ENCODE data around the gene MAGED2.
"Not testable (repeated sequence)": the region's sequence is repeated elsewhere in the genome, so short reads cannot be mapped to it uniquely, and the experiment has no call there.

The MAGED2 gene

GRCh38 chrX:54807524-54808108 is at the start of gene MAGED2:
Gene MAGED2, plus strand, starts transcription at chrX:54807745. Its CDS starts 1,587 bp downstream, at chrX:54809332.
- intact Hi-C loops (cut with micrococcal nuclease), result loop anchor here (1.0 to 10.0 kb wide), 5 partner anchors 168 to 763 kb away; partner anchors contain the start of genes GNL3L, PHF8 and TSR2
- Mint-ChIP-seq H3K36me3 (ENCODE audit: low read depth) (peaks cover 52% of the 10 kb centered on the region), H3K27me3 (peaks cover 15% of the 10 kb centered on the region), H3K4me1 (ENCODE audit: low read depth) (peaks cover 38% of the 10 kb centered on the region), H3K4me3 (peak within 1 kb of the TSS; percentile 83), H3K9me3 (no peaks in the 10 kb centered on the region), H3K27ac (peak within 1 kb of the TSS; percentile 87)

- intact Hi-C loops (cut with micrococcal nuclease), result no loop called here
- Mint-ChIP-seq H3K4me3 (no peak overlapping the region), H3K9me3 (peaks cover 10% of the 10 kb centered on the region)
Observed at GRCh38 chrX:54758114-54759055, 49.2 kb upstream of the MAGED2 start.

GRCh38 chrX:54774391-54775094 is 33.0 kb upstream of the MAGED2 start:
- intact Hi-C loops (cut with micrococcal nuclease); H3K36me3 Mint-ChIP-seq (ENCODE audit: low read depth); H3K27ac Mint-ChIP-seq; H3K9me3 Mint-ChIP-seq; H3K4me3 Mint-ChIP-seq; H3K4me1 Mint-ChIP-seq (ENCODE audit: low read depth); H3K27me3 Mint-ChIP-seq: not testable (repeated sequence)

More at GRCh38 chrX:54758114-54759055, 49.2 kb upstream of the MAGED2 start:
- no peaks in the 10 kb centered on the region for H3K36me3 Mint-ChIP-seq (ENCODE audit: low read depth)
- H3K4me1 Mint-ChIP-seq (ENCODE audit: low read depth), result no peaks in the 10 kb centered on the region
- no peaks in the 10 kb centered on the region for H3K27me3 Mint-ChIP-seq
- no peak overlapping the region for H3K27ac Mint-ChIP-seq

- Mint-ChIP-seq H3K9me3 (no peaks in the 10 kb centered on the region), H3K27me3 (no peaks in the 10 kb centered on the region), H3K4me1 (ENCODE audit: low read depth) (no peaks in the 10 kb centered on the region), H3K36me3 (ENCODE audit: low read depth) (no peaks in the 10 kb centered on the region), H3K4me3 (no peak overlapping the region), H3K27ac (no peak overlapping the region)
- intact Hi-C loops (cut with micrococcal nuclease), result no loop called here
Observed at GRCh38 chrX:54776061-54776460, 31.5 kb upstream of the MAGED2 start.

- Mint-ChIP-seq H3K4me3 (no peak overlapping the region), H3K36me3 (ENCODE audit: low read depth) (no peaks in the 10 kb centered on the region), H3K27ac (no peak overlapping the region), H3K27me3 (no peaks in the 10 kb centered on the region), H3K9me3 (no peaks in the 10 kb centered on the region), H3K4me1 (ENCODE audit: low read depth) (no peaks in the 10 kb centered on the region)
- intact Hi-C loops (cut with micrococcal nuclease), result no loop called here
Observed at GRCh38 chrX:54776987-54777672, 30.4 kb upstream of the MAGED2 start.

- intact Hi-C loops (cut with micrococcal nuclease), result no loop called here
- Mint-ChIP-seq H3K36me3 (ENCODE audit: low read depth) (no peaks in the 10 kb centered on the region), H3K27me3 (peaks cover 5% of the 10 kb centered on the region)
Observed at GRCh38 chrX:54785901-54786300, 21.6 kb upstream of the MAGED2 start.

GRCh38 chrX:54786967-54787366 is 20.6 kb upstream of the MAGED2 start:
- H3K9me3 Mint-ChIP-seq, result no peaks in the 10 kb centered on the region
- intact Hi-C loops (cut with micrococcal nuclease), result no loop called here
- no peaks in the 10 kb centered on the region for H3K36me3 Mint-ChIP-seq (ENCODE audit: low read depth)
- peaks cover 8% of the 10 kb centered on the region for H3K4me1 Mint-ChIP-seq (ENCODE audit: low read depth)
- no peak overlapping the region for H3K4me3 Mint-ChIP-seq
- no peak overlapping the region for H3K27ac Mint-ChIP-seq
- peaks cover 5% of the 10 kb centered on the region for H3K27me3 Mint-ChIP-seq

More at GRCh38 chrX:54785901-54786300, 21.6 kb upstream of the MAGED2 start:
- Mint-ChIP-seq H3K9me3 (no peaks in the 10 kb centered on the region), H3K4me1 (ENCODE audit: low read depth) (peaks cover 8% of the 10 kb centered on the region), H3K4me3 (no peak overlapping the region), H3K27ac (no peak overlapping the region)

GRCh38 chrX:54788446-54788845 is 19.1 kb upstream of the MAGED2 start:
- H3K27me3 Mint-ChIP-seq, result peaks cover 5% of the 10 kb centered on the region
- H3K27ac Mint-ChIP-seq, result no peak overlapping the region
- no peak overlapping the region for H3K4me3 Mint-ChIP-seq
- H3K9me3 Mint-ChIP-seq, result no peaks in the 10 kb centered on the region
- intact Hi-C loops (cut with micrococcal nuclease), result no loop called here
- H3K36me3 Mint-ChIP-seq (ENCODE audit: low read depth), result no peaks in the 10 kb centered on the region
- H3K4me1 Mint-ChIP-seq (ENCODE audit: low read depth), result peaks cover 8% of the 10 kb centered on the region

GRCh38 chrX:54789405-54789804 is 18.1 kb upstream of the MAGED2 start:
- intact Hi-C loops (cut with micrococcal nuclease); H3K36me3 Mint-ChIP-seq (ENCODE audit: low read depth); H3K27ac Mint-ChIP-seq; H3K27me3 Mint-ChIP-seq; H3K4me3 Mint-ChIP-seq; H3K9me3 Mint-ChIP-seq: not testable (repeated sequence)
- H3K4me1 Mint-ChIP-seq (ENCODE audit: low read depth), result peaks cover 13% of the 10 kb centered on the region

GRCh38 chrX:54794028-54794427 is 13.5 kb upstream of the MAGED2 start:
- H3K27ac Mint-ChIP-seq, result peak overlapping the region; percentile 38
- H3K4me1 Mint-ChIP-seq (ENCODE audit: low read depth), result peaks cover 30% of the 10 kb centered on the region
- peaks cover 2% of the 10 kb centered on the region for H3K27me3 Mint-ChIP-seq
- H3K9me3 Mint-ChIP-seq, result no peaks in the 10 kb centered on the region
- intact Hi-C loops (cut with micrococcal nuclease), result no loop called here
- no peak overlapping the region for H3K4me3 Mint-ChIP-seq
- no peaks in the 10 kb centered on the region for H3K36me3 Mint-ChIP-seq (ENCODE audit: low read depth)

- Mint-ChIP-seq H3K36me3 (ENCODE audit: low read depth) (no peaks in the 10 kb centered on the region), H3K4me1 (ENCODE audit: low read depth) (peaks cover 25% of the 10 kb centered on the region)
Observed at GRCh38 chrX:54794795-54795194, 12.8 kb upstream of the MAGED2 start.

GRCh38 chrX:54798137-54798536 is 9.4 kb upstream of the MAGED2 start, which contains the start of gene ITIH6:
Gene ITIH6, minus strand, starts transcription at chrX:54798255. Its CDS starts 45 bp downstream, at chrX:54798210.
- H3K4me3 Mint-ChIP-seq, result peak within 1 kb of the TSS; percentile 39
- peaks cover 31% of the 10 kb centered on the region for H3K4me1 Mint-ChIP-seq (ENCODE audit: low read depth)
- H3K27me3 Mint-ChIP-seq, result peaks cover 4% of the 10 kb centered on the region
- peak within 1 kb of the TSS; percentile 65 for H3K27ac Mint-ChIP-seq
- no peaks in the 10 kb centered on the region for H3K36me3 Mint-ChIP-seq (ENCODE audit: low read depth)
- no peaks in the 10 kb centered on the region for H3K9me3 Mint-ChIP-seq
- intact Hi-C loops (cut with micrococcal nuclease), result no loop called here

More at GRCh38 chrX:54794795-54795194, 12.8 kb upstream of the MAGED2 start:
- intact Hi-C loops (cut with micrococcal nuclease), result no loop called here
- Mint-ChIP-seq H3K4me3 (no peak overlapping the region), H3K27ac (no peak overlapping the region), H3K27me3 (peaks cover 2% of the 10 kb centered on the region), H3K9me3 (no peaks in the 10 kb centered on the region)

GRCh38 chrX:54799046-54799445 is 8.5 kb upstream of the MAGED2 start:
- Mint-ChIP-seq H3K27me3 (peaks cover 5% of the 10 kb centered on the region), H3K4me3 (peak overlapping the region; percentile 39), H3K36me3 (ENCODE audit: low read depth) (no peaks in the 10 kb centered on the region), H3K27ac (peak overlapping the region; percentile 65), H3K4me1 (ENCODE audit: low read depth) (peaks cover 26% of the 10 kb centered on the region), H3K9me3 (no peaks in the 10 kb centered on the region)
- intact Hi-C loops (cut with micrococcal nuclease), result no loop called here
